GM19372 (cell line): ENCODE measurements around the gene ANAPC10.
"Not testable (repeated sequence)": the region's sequence is repeated elsewhere in the genome, so short reads cannot be mapped to it uniquely, and the experiment has no call there.

Source experiments
- ATAC-seq: cut with Tn5 transposase; IDR thresholded peaks from one replicate; pipeline ENCODE4 v1.9.1; 2021; ENCODE audit warnings: mild to moderate bottlenecking, low read depth, moderate library complexity; ENCODE audit not compliant: unreplicated experiment

ANAPC10 gene

GRCh38 chr4:145012841-145013240 is 85.2 kb downstream of the ANAPC10 start:
- no peak for ATAC-seq

DNA sequence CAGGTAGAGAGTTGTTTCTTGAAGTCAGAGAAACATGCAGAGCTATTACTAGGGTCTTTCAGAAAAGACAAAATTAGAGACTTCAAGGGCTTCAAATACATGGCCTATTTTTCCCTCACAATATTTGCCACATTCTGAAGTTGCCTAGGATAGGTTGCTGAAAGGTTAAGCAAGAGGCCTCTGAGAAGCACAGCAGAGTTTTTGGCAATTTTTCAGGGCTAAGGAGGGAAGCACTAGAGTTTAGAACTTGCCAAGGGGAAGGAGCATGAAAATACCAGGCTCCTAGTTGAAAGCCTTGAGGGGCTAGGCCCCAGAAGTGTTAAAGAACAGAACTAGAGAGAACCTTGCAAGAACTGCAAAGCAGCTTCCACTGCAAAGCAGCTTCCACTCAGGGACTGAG is 86.4 kb downstream of the ANAPC10 start:
- ATAC-seq: no peak

- ATAC-seq: not testable (repeated sequence)
Observed at GRCh38 chr4:145010315-145010714, 87.7 kb downstream of the ANAPC10 start.

DNA sequence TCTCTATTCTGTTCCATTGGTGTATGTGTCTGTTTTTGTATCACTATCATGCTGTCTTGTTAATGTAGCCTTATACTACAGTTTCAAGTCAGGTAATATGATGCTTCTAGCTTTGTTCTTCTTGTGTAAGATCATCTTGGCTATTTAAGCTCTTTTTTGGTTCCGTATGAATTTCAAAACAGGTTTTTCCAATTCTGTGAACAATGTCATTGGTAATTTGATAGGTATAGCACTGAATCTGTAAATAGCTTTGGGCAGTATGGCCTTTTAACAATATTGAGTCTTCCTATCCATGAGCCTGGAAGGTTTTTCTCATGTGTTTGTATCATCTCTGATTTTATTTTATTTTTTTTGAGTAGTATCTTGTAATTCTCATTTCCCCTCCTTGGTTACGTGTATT is 94.3 kb downstream of the ANAPC10 start:
- ATAC-seq: no peak

DNA sequence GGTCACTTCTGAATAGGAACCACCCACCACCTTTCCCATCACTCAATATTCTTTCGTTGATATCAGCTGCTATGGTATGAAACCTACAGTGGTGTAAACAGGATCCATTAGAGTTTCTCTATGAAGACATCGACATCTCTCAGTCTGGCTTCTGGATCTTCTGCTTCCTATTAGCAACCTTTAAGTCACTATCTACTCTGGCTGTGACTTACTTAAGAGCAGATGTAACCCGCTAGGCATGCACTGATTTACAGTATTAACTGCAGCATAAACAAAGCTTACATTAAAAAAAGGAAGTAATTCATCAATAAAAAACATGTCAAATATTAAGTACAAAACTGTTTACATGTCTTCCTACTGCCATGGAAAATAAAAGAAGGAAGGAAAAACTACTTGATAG is 96.4 kb downstream of the ANAPC10 start:
- ATAC-seq: no peak

GRCh38 chr4:145000656-145001055 is 97.3 kb downstream of the ANAPC10 start:
- not testable (repeated sequence) for ATAC-seq

DNA sequence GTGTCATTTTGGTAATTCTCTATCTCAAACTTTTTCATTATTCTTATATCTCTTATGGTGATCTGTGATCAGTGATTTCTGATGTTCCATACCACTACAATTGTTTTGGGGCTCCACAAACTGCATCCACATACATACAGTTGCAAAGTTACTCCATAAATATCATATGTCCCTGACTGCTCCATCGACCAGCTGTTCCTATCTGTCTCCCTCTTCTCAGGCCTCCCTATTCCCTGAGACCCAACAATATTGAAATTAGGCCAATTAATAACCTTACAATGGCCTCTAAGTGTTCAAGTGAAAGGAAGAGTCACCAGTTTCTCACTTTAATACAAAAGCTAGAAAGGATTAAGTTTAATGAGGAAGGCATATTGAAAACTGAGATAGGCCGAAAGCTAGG is 108.7 kb downstream of the ANAPC10 start:
- ATAC-seq: no peak

- ATAC-seq: no peak
Observed at GRCh38 chr4:144985531-144985930, 112.5 kb downstream of the ANAPC10 start.

DNA sequence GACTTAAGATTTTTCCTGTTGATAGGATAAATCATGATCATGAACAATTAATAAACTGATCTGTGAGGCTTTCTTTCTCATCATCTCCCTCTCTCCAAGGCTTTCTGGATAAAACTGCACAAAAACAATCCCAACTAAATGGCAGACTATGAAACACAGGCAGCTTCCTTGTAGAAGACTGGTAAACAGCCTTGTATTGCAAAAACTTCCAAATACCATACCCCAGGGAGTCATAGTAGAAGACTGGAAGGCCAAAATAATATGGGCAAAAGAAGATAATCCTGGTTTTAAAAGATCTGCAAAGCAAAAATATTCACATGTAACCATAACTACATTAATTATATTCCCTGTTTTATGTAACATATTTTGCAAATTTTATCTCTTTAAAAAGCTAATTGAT is 113.0 kb downstream of the ANAPC10 start:
- no peak for ATAC-seq

DNA sequence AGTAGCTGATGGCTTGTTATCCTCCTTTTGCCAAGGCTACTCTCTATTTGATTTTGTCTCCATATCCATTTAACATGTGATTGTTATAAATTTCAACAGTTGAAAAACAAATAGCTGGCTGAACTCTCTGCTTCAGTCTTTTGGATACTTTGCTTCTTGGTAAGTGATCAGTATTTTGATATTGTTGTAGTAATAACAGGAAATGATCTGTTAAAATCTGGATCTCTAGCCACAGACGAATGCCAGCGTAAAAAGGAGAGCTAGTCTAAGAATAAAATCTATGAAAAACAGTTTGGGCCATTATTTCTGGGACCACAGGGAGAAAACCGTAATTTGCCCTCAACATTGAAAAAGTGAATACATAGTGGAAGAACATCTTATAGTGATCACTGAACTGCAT is 113.8 kb downstream of the ANAPC10 start:
- no peak for ATAC-seq

DNA sequence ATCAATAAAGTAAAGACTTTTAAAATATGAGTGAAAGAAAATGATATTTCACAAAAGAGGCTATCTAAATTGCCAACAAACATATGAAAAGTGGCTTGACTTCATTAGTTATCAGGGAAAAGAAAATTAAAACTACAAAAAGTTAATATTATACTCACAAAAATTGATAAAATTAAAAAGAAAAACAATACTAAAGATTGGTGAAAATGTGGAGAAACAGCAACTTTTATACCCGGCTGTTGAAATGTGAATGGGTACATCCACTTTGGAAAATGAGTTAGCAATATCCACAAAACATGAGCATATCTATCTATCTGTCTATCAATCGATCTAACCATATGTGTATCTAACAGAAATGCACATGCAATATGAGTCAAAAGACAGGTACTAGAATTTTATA is 122.3 kb downstream of the ANAPC10 start:
- no peak for ATAC-seq

- ATAC-seq: no peak
Observed at GRCh38 chr4:144970597-144970996, 127.4 kb downstream of the ANAPC10 start.

DNA sequence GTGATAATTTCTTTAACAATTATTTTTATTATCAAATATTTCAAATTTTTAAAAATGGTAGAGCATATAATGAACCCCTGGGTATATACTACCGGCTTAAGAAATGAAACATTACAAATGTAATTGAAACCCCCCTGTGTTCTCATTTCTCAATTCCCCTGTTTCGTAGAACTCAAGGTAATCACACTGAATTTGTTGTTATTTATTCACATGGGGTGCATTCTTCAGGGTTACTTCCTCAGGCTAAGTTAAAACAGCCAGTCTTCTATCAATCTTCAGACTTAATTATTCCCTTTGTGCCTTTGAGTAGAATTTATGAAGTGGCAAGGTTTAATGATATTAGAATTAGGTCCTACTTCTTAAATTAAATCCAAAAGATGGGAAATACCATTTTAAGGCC is 128.2 kb downstream of the ANAPC10 start:
- ATAC-seq: no peak

DNA sequence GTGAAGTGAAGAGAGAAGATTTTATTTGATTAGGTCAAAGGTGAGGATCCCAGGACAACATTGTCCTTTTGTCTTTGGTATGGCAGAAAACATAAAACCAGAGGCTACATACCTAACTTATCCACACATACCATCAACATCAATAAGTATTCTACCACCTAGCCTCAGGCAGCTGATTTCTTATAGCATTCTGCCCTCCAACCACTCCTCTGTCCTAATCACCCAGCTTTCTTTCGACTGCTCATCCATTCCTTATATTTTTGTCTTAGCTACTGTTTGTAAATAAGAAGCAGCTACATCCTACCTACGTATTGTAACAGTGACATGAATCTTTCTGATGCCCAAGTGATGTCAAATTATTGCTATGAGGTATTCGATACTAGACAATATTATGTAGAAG is 129.4 kb downstream of the ANAPC10 start:
- ATAC-seq: no peak

DNA sequence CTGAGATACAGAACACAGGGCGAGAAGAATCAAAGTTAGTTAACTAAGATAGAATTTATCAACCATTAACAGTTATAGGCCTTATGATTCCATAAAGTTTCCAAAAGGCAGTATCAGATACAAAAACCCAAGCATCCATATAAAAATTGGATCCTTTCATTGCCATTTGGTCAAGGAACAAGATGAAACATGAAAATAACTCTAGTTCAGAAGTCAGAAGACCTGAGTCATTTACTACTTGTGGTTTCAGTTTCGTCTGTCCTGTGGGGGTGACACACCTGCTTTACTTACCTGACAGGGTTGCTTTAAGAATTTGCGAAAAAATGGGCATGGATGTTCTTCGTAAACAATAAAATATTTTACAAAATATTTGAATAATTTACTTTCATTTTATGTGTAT is 130.8 kb downstream of the ANAPC10 start:
- peak; percentile 72 for ATAC-seq

- ATAC-seq: no peak
Observed at GRCh38 chr4:144962300-144962699, 135.7 kb downstream of the ANAPC10 start.

- ATAC-seq: no peak
Observed at GRCh38 chr4:144955104-144955503, 142.9 kb downstream of the ANAPC10 start.

DNA sequence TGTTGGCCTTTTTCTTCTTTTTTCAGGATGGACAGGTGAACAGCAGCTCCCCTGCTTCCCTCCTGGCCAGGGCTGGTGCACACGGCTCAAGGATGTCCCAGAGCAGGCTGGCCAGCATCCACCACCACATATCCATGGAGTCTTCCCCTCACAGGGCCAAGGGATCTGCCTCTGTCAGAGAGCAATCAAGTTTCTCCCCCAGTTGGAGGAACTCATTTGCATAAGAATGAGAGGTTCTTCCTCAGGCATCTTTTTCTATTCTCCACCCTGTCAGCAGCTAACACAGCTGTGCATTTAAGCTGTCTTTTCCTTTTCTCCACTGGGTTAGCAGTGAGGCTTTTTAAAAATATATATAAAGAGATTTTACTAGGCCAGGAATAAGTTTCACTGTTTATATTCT is 143.8 kb downstream of the ANAPC10 start:
- ATAC-seq: no peak

- ATAC-seq: no peak
Observed at GRCh38 chr4:144948421-144948820, 149.6 kb downstream of the ANAPC10 start.

DNA sequence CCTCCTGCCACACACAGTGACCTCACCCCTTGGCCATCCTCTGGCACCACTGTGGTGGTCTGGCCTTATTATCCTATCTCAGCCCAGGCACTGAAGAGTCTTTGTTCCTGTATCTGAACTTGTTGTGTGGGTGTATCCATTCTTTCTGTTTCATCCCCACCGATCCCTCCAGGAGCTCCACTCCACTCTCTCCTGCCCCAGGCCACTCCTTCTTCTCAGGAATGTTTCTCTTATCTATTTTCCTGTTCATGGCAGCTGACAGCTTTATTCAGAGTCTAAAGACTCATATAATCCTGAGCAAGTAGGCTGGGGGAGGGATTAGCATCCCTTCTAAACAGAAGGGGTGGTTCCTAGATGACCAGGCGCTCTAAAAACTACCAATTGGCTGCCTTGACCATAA is 150.0 kb downstream of the ANAPC10 start:
- ATAC-seq: no peak
